Measurements from ENCODE around the gene TEX29. TPM values are rescaled to one million over a fixed set of nuclear protein-coding genes. Genes with fewer than 3 reads are reported as not detected.

Gene TEX29
- total and polyA plus RNA-seq, 5 donors: 0.25 to 0.48 TPM; not detected in 3

- Histone ChIP-seq H3K4me1 (ENCODE audit: control insufficient read depth, insufficient read depth, low read length) (no peaks in the 10 kb centered on the region), H3K27ac (ENCODE audit: low read length) (no peak overlapping the region), H3K4me3 (ENCODE audit: low read length) (no peak overlapping the region), H3K27me3 (ENCODE audit: control insufficient read depth, insufficient read depth) (no peaks in the 10 kb centered on the region), H3K9me3 (ENCODE audit: control insufficient read depth, low read length) (no peaks in the 10 kb centered on the region)
- intact Hi-C loops (cut with DNase I): no loop called here
- no peak for ATAC-seq
- 85% methylated on average over 12 of the region's 12 CpGs for WGBS
- no peak for DNase-seq
These were observed 42.7 kb downstream of the TEX29 start for GRCh38 chr13:111363121-111363520.

- no peak for ATAC-seq
- intact Hi-C loops (cut with DNase I): no loop called here
- no peaks in the 10 kb centered on the region for H3K4me1 ChIP-seq (ENCODE audit: control insufficient read depth, insufficient read depth, low read length)
- no peak for DNase-seq
- no peak overlapping the region for H3K4me3 ChIP-seq (ENCODE audit: low read length)
- 81% methylated on average over 7 of the region's 7 CpGs for WGBS
- H3K9me3 ChIP-seq (ENCODE audit: control insufficient read depth, low read length): no peaks in the 10 kb centered on the region
- H3K27ac ChIP-seq (ENCODE audit: low read length): no peak overlapping the region
- H3K27me3 ChIP-seq (ENCODE audit: control insufficient read depth, insufficient read depth): no peaks in the 10 kb centered on the region
These were observed 43.1 kb downstream of the TEX29 start for GRCh38 chr13:111363591-111363990.

- H3K27me3 ChIP-seq (ENCODE audit: control insufficient read depth, insufficient read depth): no peaks in the 10 kb centered on the region
- H3K4me1 ChIP-seq (ENCODE audit: control insufficient read depth, insufficient read depth, low read length): no peaks in the 10 kb centered on the region
- no peaks in the 10 kb centered on the region for H3K9me3 ChIP-seq (ENCODE audit: control insufficient read depth, low read length)
- no peak overlapping the region for H3K27ac ChIP-seq (ENCODE audit: low read length)
- DNase-seq: no peak
- H3K4me3 ChIP-seq (ENCODE audit: low read length): no peak overlapping the region
- intact Hi-C loops (cut with DNase I): no loop called here
- ATAC-seq: no peak
- 80% methylated on average over 17 of the region's 17 CpGs for WGBS
These were observed 44.9 kb downstream of the TEX29 start for GRCh38 chr13:111365149-111366005.

GRCh38 chr13:111367340-111367739, 46.9 kb downstream of the TEX29 start:
- Histone ChIP-seq H3K4me3 (ENCODE audit: low read length) (no peak overlapping the region), H3K27ac (ENCODE audit: low read length) (no peak overlapping the region), H3K4me1 (ENCODE audit: control insufficient read depth, insufficient read depth, low read length) (no peaks in the 10 kb centered on the region), H3K27me3 (ENCODE audit: control insufficient read depth, insufficient read depth) (no peaks in the 10 kb centered on the region), H3K9me3 (ENCODE audit: control insufficient read depth, low read length) (no peaks in the 10 kb centered on the region)
- intact Hi-C loops (cut with DNase I): no loop called here
- no peak for ATAC-seq
- 74% methylated on average over 2 of the region's 2 CpGs for WGBS
- no peak for DNase-seq

GRCh38 chr13:111368091-111368490, 47.6 kb downstream of the TEX29 start:
- 85% methylated on average over 4 of the region's 4 CpGs for WGBS
- DNase-seq (no peak), ATAC-seq (no peak)
- intact Hi-C loops (cut with DNase I): no loop called here
- Histone ChIP-seq H3K9me3 (ENCODE audit: control insufficient read depth, low read length) (no peaks in the 10 kb centered on the region), H3K4me1 (ENCODE audit: control insufficient read depth, insufficient read depth, low read length) (no peaks in the 10 kb centered on the region), H3K4me3 (ENCODE audit: low read length) (no peak overlapping the region), H3K27me3 (ENCODE audit: control insufficient read depth, insufficient read depth) (no peaks in the 10 kb centered on the region), H3K27ac (ENCODE audit: low read length) (no peak overlapping the region)

- H3K27me3 ChIP-seq (ENCODE audit: control insufficient read depth, insufficient read depth): no peaks in the 10 kb centered on the region
- WGBS: 88% methylated on average over 5 of the region's 5 CpGs
- H3K4me1 ChIP-seq (ENCODE audit: control insufficient read depth, insufficient read depth, low read length): no peaks in the 10 kb centered on the region
- intact Hi-C loops (cut with DNase I): no loop called here
- H3K9me3 ChIP-seq (ENCODE audit: control insufficient read depth, low read length): no peaks in the 10 kb centered on the region
- ATAC-seq (no peak), DNase-seq (no peak)
- H3K27ac ChIP-seq (ENCODE audit: low read length): no peak overlapping the region
- H3K4me3 ChIP-seq (ENCODE audit: low read length): no peak overlapping the region
These were observed 49.7 kb downstream of the TEX29 start for GRCh38 chr13:111370147-111370546.

GRCh38 chr13:111370570-111371535, 50.4 kb downstream of the TEX29 start:
- Histone ChIP-seq H3K27me3 (ENCODE audit: control insufficient read depth, insufficient read depth) (no peaks in the 10 kb centered on the region), H3K4me1 (ENCODE audit: control insufficient read depth, insufficient read depth, low read length) (no peaks in the 10 kb centered on the region), H3K4me3 (ENCODE audit: low read length) (no peak overlapping the region), H3K27ac (ENCODE audit: low read length) (no peak overlapping the region), H3K9me3 (ENCODE audit: control insufficient read depth, low read length) (no peaks in the 10 kb centered on the region)
- 82% methylated on average over 29 of the region's 29 CpGs for WGBS
- ATAC-seq: no peak
- intact Hi-C loops (cut with DNase I): no loop called here
- DNase-seq: no peak

- Histone ChIP-seq H3K9me3 (ENCODE audit: control insufficient read depth, low read length) (no peaks in the 10 kb centered on the region), H3K4me3 (ENCODE audit: low read length) (no peak overlapping the region), H3K27ac (ENCODE audit: low read length) (no peak overlapping the region), H3K4me1 (ENCODE audit: control insufficient read depth, insufficient read depth, low read length) (no peaks in the 10 kb centered on the region), H3K27me3 (ENCODE audit: control insufficient read depth, insufficient read depth) (no peaks in the 10 kb centered on the region)
- 82% methylated on average over 7 of the region's 7 CpGs for WGBS
- intact Hi-C loops (cut with DNase I): no loop called here
- no peak for DNase-seq
- ATAC-seq: no peak
These were observed 51.3 kb downstream of the TEX29 start for GRCh38 chr13:111371720-111372119.

GRCh38 chr13:111372651-111373425, 52.4 kb downstream of the TEX29 start:
- intact Hi-C loops (cut with DNase I): no loop called here
- no peak for ATAC-seq

GRCh38 chr13:111373486-111373885, 53.0 kb downstream of the TEX29 start:
- WGBS: 88% methylated on average over 6 of the region's 6 CpGs
- no peaks in the 10 kb centered on the region for H3K27me3 ChIP-seq (ENCODE audit: control insufficient read depth, insufficient read depth)
- intact Hi-C loops (cut with DNase I): no loop called here
- H3K4me3 ChIP-seq (ENCODE audit: low read length): no peak overlapping the region
- no peak for ATAC-seq
- DNase-seq: no peak
- H3K4me1 ChIP-seq (ENCODE audit: control insufficient read depth, insufficient read depth, low read length): no peaks in the 10 kb centered on the region
- H3K27ac ChIP-seq (ENCODE audit: low read length): no peak overlapping the region
- no peaks in the 10 kb centered on the region for H3K9me3 ChIP-seq (ENCODE audit: control insufficient read depth, low read length)

More at GRCh38 chr13:111372651-111373425, 52.4 kb downstream of the TEX29 start:
- Histone ChIP-seq H3K4me3 (ENCODE audit: low read length) (no peak overlapping the region), H3K4me1 (ENCODE audit: control insufficient read depth, insufficient read depth, low read length) (no peaks in the 10 kb centered on the region), H3K27me3 (ENCODE audit: control insufficient read depth, insufficient read depth) (no peaks in the 10 kb centered on the region), H3K27ac (ENCODE audit: low read length) (no peak overlapping the region), H3K9me3 (ENCODE audit: control insufficient read depth, low read length) (no peaks in the 10 kb centered on the region)
- no peak for DNase-seq
- 79% methylated on average over 23 of the region's 23 CpGs for WGBS

Data from right cardiac atrium (tissue), 5 donors.